CD4-positive, CD25-positive, alpha-beta regulatory T cell (primary cell): ENCODE data around the gene MMP7. TPM values are rescaled to one million over a fixed set of nuclear protein-coding genes. Genes with fewer than 3 reads are reported as not detected.

Source experiments
- ATAC-seq, 2 donors: fragments of 150-1000 bp; cut with Tn5 transposase; one replicate each; pipeline ENCODE4 v1.10.0; 2021; ENCODE audit warnings: low read depth in 2 of 2, moderate number of reproducible peaks in 2 of 2, moderate library complexity in 1 of 2
- DNase-seq, 3 donors: peaks; one replicate each; pipeline versions ENCODE4 v3.0.0 to v3.0.0-alpha.2; 2012 to 2022; ENCODE audit warnings: mixed read lengths in 1 of 3
- H3K27ac ChIP-seq: one replicate; pipeline ENCODE4 v1.7.0; 2013; ENCODE audit warnings: mild to moderate bottlenecking, low read length; ENCODE audit not compliant: insufficient read depth, poor library complexity, severe bottlenecking
- H3K27me3 ChIP-seq: one replicate; pipeline ENCODE4 v1.7.0; 2013; ENCODE audit warnings: low read length; ENCODE audit not compliant: control insufficient read depth, insufficient read depth
- H3K36me3 ChIP-seq: one replicate; pipeline ENCODE4 v1.7.0; 2013; ENCODE audit warnings: mild to moderate bottlenecking, low read length, moderate library complexity; ENCODE audit not compliant: control insufficient read depth, insufficient read depth
- H3K4me1 ChIP-seq: 2 replicates; pipeline ENCODE4 v1.7.0; 2013; ENCODE audit warnings: mild to moderate bottlenecking, low read length; ENCODE audit not compliant: insufficient read depth, control insufficient read depth, poor library complexity, severe bottlenecking
- H3K4me3 ChIP-seq: one replicate; pipeline ENCODE4 v1.7.0; 2013; ENCODE audit warnings: low read depth, mild to moderate bottlenecking, low read length, moderate library complexity
- H3K9me3 ChIP-seq, 2 experiments: 1 replicate in 1 of 2; 2 replicates in 1 of 2; pipeline ENCODE4 v1.7.0; 2013; ENCODE audit warnings: low read length in 2 of 2, mild to moderate bottlenecking in 1 of 2, moderate library complexity in 1 of 2; ENCODE audit not compliant: control insufficient read depth in 2 of 2
- H3K27ac Mint-ChIP-seq, 3 donors: one replicate each; pipeline ENCODE4 v1.8.0; 2020 to 2022; ENCODE audit warnings: mild to moderate bottlenecking in 3 of 3, mixed read lengths in 3 of 3, moderate library complexity in 2 of 3
- H3K27me3 Mint-ChIP-seq: one replicate; pipeline ENCODE4 v1.8.0; 2022; ENCODE audit warnings: mild to moderate bottlenecking, mixed read lengths
- H3K36me3 Mint-ChIP-seq: one replicate; pipeline ENCODE4 v1.8.0; 2020; ENCODE audit warnings: mixed read lengths
- H3K4me1 Mint-ChIP-seq, 4 donors: one replicate each; pipeline ENCODE4 v1.8.0; 2020 to 2022; ENCODE audit warnings: mixed read lengths in 4 of 4, mild to moderate bottlenecking in 1 of 4
- H3K4me3 Mint-ChIP-seq, 4 donors: one replicate each; pipeline ENCODE4 v1.8.0; 2020 to 2022; ENCODE audit warnings: mild to moderate bottlenecking in 4 of 4, mixed read lengths in 4 of 4, moderate library complexity in 3 of 4
- H3K9me3 Mint-ChIP-seq, 7 donors: one replicate each; pipeline ENCODE4 v1.8.0; 2020 to 2022; ENCODE audit warnings: mixed read lengths in 7 of 7, mild to moderate bottlenecking in 3 of 7, moderate library complexity in 2 of 7
- polyA plus RNA-seq, 4 donors: library from polyadenylated mRNA; unstranded; fragments of 300-500 nt; fragmentation: Illumina TruSeq; gene quantifications; one replicate each; pipeline ENCODE4 v1.2.3, GENCODE V29; 2021
- total RNA-seq: library from RNA; stranded (reverse); gene quantifications from one replicate; pipeline ENCODE4 v1.2.3, GENCODE V29; 2022

MMP7 gene
- total and polyA plus RNA-seq, 5 donors from 2014 or later: 0.16 TPM; not detected in 4

DNA sequence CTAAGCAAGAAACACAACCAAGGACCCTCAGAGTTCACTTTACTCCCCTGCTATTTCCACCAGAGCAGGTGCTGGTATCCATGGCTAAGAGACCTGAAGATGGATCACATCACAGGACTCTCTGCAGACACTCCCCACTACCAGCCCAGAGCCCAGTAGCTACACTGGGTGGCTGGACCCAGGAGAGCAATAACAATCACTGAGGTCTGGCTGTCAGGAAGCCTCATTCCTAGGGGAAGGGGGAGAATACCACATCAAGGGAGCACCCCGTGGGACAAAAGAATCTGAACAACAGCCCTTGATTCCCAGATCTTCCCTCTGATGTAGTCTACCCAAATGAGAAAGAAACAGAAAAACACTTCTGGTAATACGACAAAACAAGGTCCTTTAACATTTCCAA lies 9.0 kb upstream of the MMP7 start:
- no peak overlapping the region for H3K4me3 Mint-ChIP-seq
- H3K4me1 ChIP-seq: no peaks in the 10 kb centered on the region
- no peaks in the 10 kb centered on the region for H3K9me3 ChIP-seq
- no peak overlapping the region for H3K27ac Mint-ChIP-seq
- H3K4me1 Mint-ChIP-seq: no peaks in the 10 kb centered on the region
- peaks cover 0 to 2% (median 0%) of the 10 kb centered on the region in 7 donors for H3K9me3 Mint-ChIP-seq
- H3K27me3 ChIP-seq: peaks cover 18% of the 10 kb centered on the region
- no peak overlapping the region for H3K27ac ChIP-seq
- H3K4me3 ChIP-seq: no peak overlapping the region
- H3K36me3 Mint-ChIP-seq: no peaks in the 10 kb centered on the region
- ATAC-seq (no peak), DNase-seq (no peak)
- peaks cover 17% of the 10 kb centered on the region for H3K27me3 Mint-ChIP-seq
- H3K36me3 ChIP-seq: no peaks in the 10 kb centered on the region

DNA sequence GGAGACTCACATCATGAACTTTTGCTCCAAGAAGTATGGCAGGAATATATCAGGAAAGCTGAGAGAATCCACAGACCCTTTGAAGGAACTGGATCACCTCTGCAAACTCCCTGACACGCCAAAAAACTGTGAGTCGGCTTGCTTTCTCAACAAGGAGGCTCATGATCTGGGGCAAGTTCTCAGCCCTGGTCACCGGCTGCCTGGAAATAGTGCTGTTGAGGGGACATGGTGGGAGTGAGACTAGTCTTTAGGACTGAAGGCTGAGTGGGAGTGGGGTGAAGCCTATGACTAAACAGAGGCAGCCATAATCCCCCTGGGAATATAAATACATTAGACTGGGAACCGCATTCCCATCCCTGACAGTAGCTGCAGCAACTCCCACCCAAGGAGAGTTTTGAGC lies 8.4 kb upstream of the MMP7 start:
- Histone ChIP-seq H3K4me1 (no peaks in the 10 kb centered on the region), H3K4me3 (no peak overlapping the region), H3K27ac (no peak overlapping the region), H3K27me3 (peaks cover 19% of the 10 kb centered on the region), H3K9me3 (no peaks in the 10 kb centered on the region), H3K36me3 (no peaks in the 10 kb centered on the region)
- ATAC-seq: no peak
- H3K4me1 Mint-ChIP-seq: no peaks in the 10 kb centered on the region
- H3K27ac Mint-ChIP-seq: no peak overlapping the region
- H3K4me3 Mint-ChIP-seq: no peak overlapping the region
- H3K9me3 Mint-ChIP-seq: peaks cover 0 to 2% (median 0%) of the 10 kb centered on the region in 7 donors
- H3K27me3 Mint-ChIP-seq: peaks cover 18% of the 10 kb centered on the region
- no peaks in the 10 kb centered on the region for H3K36me3 Mint-ChIP-seq
- DNase-seq: no peak

DNA sequence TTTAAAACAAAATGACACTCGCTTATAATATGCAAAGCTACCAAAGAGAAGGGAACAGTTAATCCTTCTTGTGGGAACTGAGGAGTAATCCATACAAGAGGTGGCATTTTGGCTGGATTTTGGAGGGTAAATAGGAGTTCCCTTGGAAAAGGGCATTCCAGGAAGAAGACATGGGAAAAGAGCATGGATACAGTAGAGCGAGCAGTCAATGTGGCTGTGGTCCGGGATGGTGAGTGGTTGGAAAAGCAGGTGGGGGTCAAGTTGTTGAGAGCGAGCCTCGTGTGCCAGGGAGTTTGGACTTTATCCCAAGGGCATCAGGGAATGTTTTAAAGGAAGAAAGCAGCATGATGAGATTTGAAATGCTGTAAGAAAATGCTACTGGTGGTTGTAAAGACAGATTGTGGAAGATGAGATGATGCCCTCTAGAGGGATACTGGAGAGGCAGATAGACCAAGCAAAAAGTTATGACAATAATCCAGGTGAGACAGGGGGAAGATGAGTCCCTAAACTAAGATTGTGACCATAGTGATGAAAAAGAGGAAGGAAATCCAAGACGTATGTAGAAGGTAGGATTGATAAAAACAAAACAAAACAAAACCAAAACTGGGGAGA lies 3.8 kb upstream of the MMP7 start:
- DNase-seq (no peak), ATAC-seq (no peak)
- Mint-ChIP-seq H3K36me3 (no peaks in the 10 kb centered on the region), H3K27me3 (peaks cover 24% of the 10 kb centered on the region), H3K4me1 (peaks cover 0 to 5% (median 2%) of the 10 kb centered on the region in 4 donors), H3K27ac (no peak overlapping the region), H3K4me3 (no peak overlapping the region), H3K9me3 (peaks cover 0 to 2% (median 0%) of the 10 kb centered on the region in 7 donors)
- H3K27me3 ChIP-seq: peaks cover 21% of the 10 kb centered on the region
- no peaks in the 10 kb centered on the region for H3K4me1 ChIP-seq
- H3K27ac ChIP-seq: no peak overlapping the region
- H3K36me3 ChIP-seq: no peaks in the 10 kb centered on the region
- H3K9me3 ChIP-seq: no peaks in the 10 kb centered on the region
- H3K4me3 ChIP-seq: no peak overlapping the region

DNA sequence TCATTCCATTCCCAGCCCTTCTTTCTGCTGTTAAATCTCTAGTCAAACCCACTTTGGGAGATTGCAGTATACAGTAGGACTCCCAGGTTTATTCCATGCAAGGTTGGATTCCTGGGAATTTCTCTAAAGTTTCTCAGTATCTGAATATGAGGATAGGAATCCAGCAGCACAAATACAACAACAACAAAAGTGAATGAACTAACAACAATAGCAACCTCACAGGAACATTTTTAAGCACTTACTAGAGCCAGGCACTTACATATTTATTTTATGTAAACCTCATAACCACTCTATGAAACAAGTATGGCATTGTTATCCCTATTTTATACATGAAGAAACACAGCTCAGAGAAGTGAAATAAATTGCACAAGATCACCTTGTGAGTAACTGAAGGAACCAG lies 1.9 kb downstream of the MMP7 start:
- no peaks in the 10 kb centered on the region for H3K9me3 ChIP-seq
- no peak for ATAC-seq
- H3K36me3 Mint-ChIP-seq: no peaks in the 10 kb centered on the region
- no peak overlapping the region for H3K4me3 Mint-ChIP-seq
- H3K4me1 Mint-ChIP-seq: peaks cover 0 to 10% (median 2%) of the 10 kb centered on the region in 4 donors
- H3K4me1 ChIP-seq: no peaks in the 10 kb centered on the region
- H3K27ac Mint-ChIP-seq: no peak overlapping the region
- no peak overlapping the region for H3K4me3 ChIP-seq
- DNase-seq: no peak
- H3K36me3 ChIP-seq: no peaks in the 10 kb centered on the region
- H3K27me3 Mint-ChIP-seq: peaks cover 7% of the 10 kb centered on the region
- H3K27me3 ChIP-seq: peaks cover 3% of the 10 kb centered on the region
- H3K9me3 Mint-ChIP-seq: no peaks in the 10 kb centered on the region
- no peak overlapping the region for H3K27ac ChIP-seq

DNA sequence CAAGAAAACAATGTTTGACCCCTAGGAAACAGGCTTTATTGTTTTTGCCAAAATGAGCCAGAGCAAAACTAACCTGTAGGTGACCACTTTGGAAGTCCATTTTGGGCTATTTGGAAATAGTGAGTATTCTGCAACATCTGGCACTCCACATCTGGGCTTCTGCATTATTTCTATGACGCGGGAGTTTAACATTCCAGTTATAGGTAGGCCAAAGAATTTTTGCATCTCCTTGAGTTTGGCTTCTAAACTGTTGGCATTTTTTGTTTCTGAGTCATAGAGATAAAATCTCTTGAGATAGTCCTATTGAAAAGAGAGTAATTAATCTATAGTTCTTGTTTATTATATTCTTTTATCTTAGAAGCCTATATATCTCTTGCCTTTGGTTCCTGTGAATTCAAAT lies 2.9 kb downstream of the MMP7 start:
- Histone ChIP-seq H3K27ac (no peak overlapping the region), H3K4me1 (no peaks in the 10 kb centered on the region), H3K36me3 (no peaks in the 10 kb centered on the region), H3K27me3 (peaks cover 4% of the 10 kb centered on the region), H3K4me3 (no peak overlapping the region), H3K9me3 (no peaks in the 10 kb centered on the region)
- ATAC-seq (no peak), DNase-seq (no peak)
- Mint-ChIP-seq H3K36me3 (no peaks in the 10 kb centered on the region), H3K4me1 (peaks cover 0 to 11% (median 2%) of the 10 kb centered on the region in 4 donors), H3K4me3 (no peak overlapping the region), H3K27ac (no peak overlapping the region), H3K27me3 (peaks cover 5% of the 10 kb centered on the region), H3K9me3 (no peaks in the 10 kb centered on the region)

DNA sequence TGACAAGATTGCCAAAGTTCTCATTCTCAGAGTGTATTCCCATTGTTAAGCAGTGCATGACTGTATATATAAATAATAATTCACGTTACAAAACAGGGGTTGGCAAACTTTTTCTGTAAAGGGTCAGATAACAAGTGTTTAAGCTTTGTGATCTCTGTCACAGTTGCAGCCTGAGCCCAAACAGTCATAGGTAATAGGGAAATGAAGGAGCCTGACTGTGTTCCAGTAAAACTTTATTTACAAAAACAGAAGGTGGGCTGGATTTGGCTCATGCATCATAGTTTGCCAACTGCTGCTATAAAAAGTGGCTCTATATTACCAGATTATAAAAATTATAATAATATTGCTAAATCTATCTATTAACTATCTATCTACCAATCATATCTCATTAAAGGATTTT lies 3.5 kb downstream of the MMP7 start:
- Histone ChIP-seq H3K9me3 (no peaks in the 10 kb centered on the region), H3K27me3 (peaks cover 6% of the 10 kb centered on the region), H3K4me3 (no peak overlapping the region), H3K27ac (no peak overlapping the region), H3K4me1 (no peaks in the 10 kb centered on the region), H3K36me3 (no peaks in the 10 kb centered on the region)
- H3K9me3 Mint-ChIP-seq: no peaks in the 10 kb centered on the region
- ATAC-seq (no peak), DNase-seq (no peak)
- H3K4me1 Mint-ChIP-seq: peaks cover 0 to 12% (median 3%) of the 10 kb centered on the region in 4 donors
- no peak overlapping the region for H3K4me3 Mint-ChIP-seq
- H3K27me3 Mint-ChIP-seq: peaks cover 10% of the 10 kb centered on the region
- no peak overlapping the region for H3K27ac Mint-ChIP-seq
- H3K36me3 Mint-ChIP-seq: no peaks in the 10 kb centered on the region

DNA sequence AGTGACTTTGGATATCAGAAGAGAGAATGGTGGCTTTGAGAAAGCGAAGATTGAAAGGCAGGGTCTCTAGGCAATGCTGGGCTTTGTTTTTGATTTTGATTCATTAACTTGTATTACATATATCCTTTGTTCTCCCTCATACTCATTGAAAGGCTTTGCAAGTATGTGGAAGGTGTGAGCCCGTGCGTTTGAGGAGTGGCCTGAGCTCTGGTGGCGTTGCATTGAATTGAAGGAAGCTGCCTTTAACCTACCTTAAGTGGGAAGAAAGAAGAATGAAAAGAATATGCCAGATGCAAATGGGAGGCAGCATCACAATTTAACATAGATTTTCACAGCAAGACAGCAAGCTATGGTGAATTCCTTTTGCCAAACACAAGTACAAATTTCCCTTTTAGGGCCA lies 6.7 kb downstream of the MMP7 start:
- peaks cover 4% of the 10 kb centered on the region for H3K36me3 Mint-ChIP-seq
- no peak for DNase-seq
- no peaks in the 10 kb centered on the region for H3K9me3 Mint-ChIP-seq
- Histone ChIP-seq H3K4me3 (no peak overlapping the region), H3K27ac (no peak overlapping the region), H3K36me3 (no peaks in the 10 kb centered on the region), H3K9me3 (no peaks in the 10 kb centered on the region), H3K4me1 (no peaks in the 10 kb centered on the region), H3K27me3 (peaks cover 12% of the 10 kb centered on the region)
- H3K27me3 Mint-ChIP-seq: peaks cover 37% of the 10 kb centered on the region
- H3K4me3 Mint-ChIP-seq: no peak overlapping the region
- H3K27ac Mint-ChIP-seq: no peak overlapping the region
- peaks cover 0 to 7% (median 3%) of the 10 kb centered on the region in 4 donors for H3K4me1 Mint-ChIP-seq
- ATAC-seq: no peak

DNA sequence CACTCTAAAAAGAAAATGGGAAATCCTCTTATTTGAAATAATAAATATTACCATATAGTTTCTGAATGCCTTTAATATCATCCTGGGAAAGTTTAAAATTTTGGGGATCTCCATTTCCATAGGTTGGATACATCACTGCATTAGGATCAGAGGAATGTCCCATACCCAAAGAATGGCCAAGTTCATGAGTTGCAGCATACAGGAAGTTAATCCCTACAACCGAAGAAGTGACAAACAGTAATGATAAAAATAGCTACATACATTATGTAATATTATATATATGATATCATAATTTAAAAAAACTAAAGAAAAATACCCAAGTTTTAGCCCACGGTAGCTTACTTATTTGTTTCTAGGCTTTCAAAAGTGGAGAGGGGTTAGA lies 7.4 kb downstream of the MMP7 start:
- ATAC-seq: no peak
- peaks cover 39% of the 10 kb centered on the region for H3K27me3 Mint-ChIP-seq

More for the DNA sequence above, 7.4 kb downstream of the MMP7 start:
- Mint-ChIP-seq H3K4me3 (no peak overlapping the region), H3K9me3 (no peaks in the 10 kb centered on the region), H3K4me1 (peaks cover 0 to 7% (median 3%) of the 10 kb centered on the region in 4 donors), H3K27ac (no peak overlapping the region), H3K36me3 (peaks cover 4% of the 10 kb centered on the region)
- no peak for DNase-seq
- H3K4me3 ChIP-seq: no peak overlapping the region
- H3K36me3 ChIP-seq: no peaks in the 10 kb centered on the region
- H3K27ac ChIP-seq: no peak overlapping the region
- H3K9me3 ChIP-seq: no peaks in the 10 kb centered on the region
- H3K4me1 ChIP-seq: no peaks in the 10 kb centered on the region
- peaks cover 14% of the 10 kb centered on the region for H3K27me3 ChIP-seq
